GM19193 (cell line): ENCODE measurements around the gene CEP44.
A peak's percentile ranks its signal among the peaks of the same experiment; 100 is the strongest.

Experiments used
- POLR2A ChIP-seq: IDR thresholded peaks from 4 replicates; pipeline ENCODE4 v1.6.1; 2011; ENCODE audit not compliant: insufficient read depth, insufficient read length; ENCODE audit errors: extremely low read depth

CEP44 gene

GRCh38 chr4:174283507-174284471, at the start of gene CEP44, which contains the start of gene FBXO8:
CEP44 (plus strand) TSS chr4:174283911; CDS start chr4:174299122, 15,211 bp downstream.
FBXO8 (minus strand) TSS chr4:174283667; CDS start chr4:174263092, 20,575 bp downstream.
- peak; percentile 72 for TF ChIP-seq POLR2A

- no peak for TF ChIP-seq POLR2A
Measured at GRCh38 chr4:174236359-174236758, 47.4 kb upstream of the CEP44 start.

- no peak for TF ChIP-seq POLR2A
Measured at GRCh38 chr4:174241162-174241561, 42.5 kb upstream of the CEP44 start.

- no peak for TF ChIP-seq POLR2A
Measured at GRCh38 chr4:174244441-174244840, 39.3 kb upstream of the CEP44 start.

GRCh38 chr4:174245714-174246113, 38.0 kb upstream of the CEP44 start:
- no peak for TF ChIP-seq POLR2A

GRCh38 chr4:174248407-174248806, 35.3 kb upstream of the CEP44 start:
- TF ChIP-seq POLR2A = no peak

GRCh38 chr4:174252412-174252811, 31.3 kb upstream of the CEP44 start:
- no peak for TF ChIP-seq POLR2A

- no peak for TF ChIP-seq POLR2A
Measured at GRCh38 chr4:174254613-174255012, 29.1 kb upstream of the CEP44 start.

GRCh38 chr4:174255374-174255773, 28.3 kb upstream of the CEP44 start:
- TF ChIP-seq POLR2A = no peak

- TF ChIP-seq POLR2A = no peak
Measured at GRCh38 chr4:174255786-174256185, 27.9 kb upstream of the CEP44 start.

GRCh38 chr4:174256277-174256713, 27.4 kb upstream of the CEP44 start:
- TF ChIP-seq POLR2A = no peak

- no peak for TF ChIP-seq POLR2A
Measured at GRCh38 chr4:174259580-174259979, 24.1 kb upstream of the CEP44 start.

- no peak for TF ChIP-seq POLR2A
Measured at GRCh38 chr4:174260099-174260498, 23.6 kb upstream of the CEP44 start.

- TF ChIP-seq POLR2A = no peak
Measured at GRCh38 chr4:174262624-174263444, 20.9 kb upstream of the CEP44 start.

- no peak for TF ChIP-seq POLR2A
Measured at GRCh38 chr4:174263445-174263736, 20.3 kb upstream of the CEP44 start.
